AG04450 (cell line): ENCODE results near the gene CAMK2D. TPM values are rescaled to one million over a fixed set of nuclear protein-coding genes. Genes with fewer than 3 reads are reported as not detected.

Experiments used
- CTCF ChIA-PET: fragments of 300-600, 350-600 bp; formaldehyde crosslinking; extraction: SDS; loops from one replicate; lab custom pipeline; 2022; ENCODE audit warnings: antibody characterized with exemption, inconsistent platforms; lab: Charles Lee
- POLR2A ChIA-PET: fragments of 350-600 bp; formaldehyde crosslinking; extraction: SDS; loops from one replicate; lab custom pipeline; 2021; ENCODE audit warnings: antibody characterized with exemption, inconsistent platforms; lab: Yijun Ruan, JAX
- DNase-seq: peaks from one replicate; pipeline ENCODE4 v3.0.0-alpha.2; 2011; ENCODE audit warnings: low read depth, low spot score
- H3K27ac ChIP-seq: one replicate; pipeline ENCODE4 v1.5.1; 2012; ENCODE audit warnings: low read depth, low read length, control low read depth
- H3K27me3 ChIP-seq: one replicate; pipeline ENCODE4 v1.6.0; 2012; ENCODE audit warnings: low read length; ENCODE audit not compliant: control insufficient read depth, insufficient read depth
- H3K4me3 ChIP-seq: 2 replicates; pipeline ENCODE4 v1.5.1; 2011; ENCODE audit warnings: mild to moderate bottlenecking, low read depth, low read length, control low read depth
- H3K9me3 ChIP-seq: 2 replicates; pipeline ENCODE4 v1.5.1; 2012; ENCODE audit warnings: low read length; ENCODE audit not compliant: control insufficient read depth, insufficient read depth
- polyA plus RNA-seq: library from polyadenylated mRNA; depleted of rRNA; stranded (reverse); fragments of >200 nt; gene quantifications from 2 replicates; pipeline ENCODE4 v1.2.3, GENCODE V29; 2011
- TF ChIP-seq, protein P1 (sequence below): IDR thresholded peaks from 2 replicates; pipeline ENCODE4 v1.5.1; 2011; ENCODE audit warnings: low read depth, low read length, control low read depth, inconsistent platforms

The CAMK2D gene
- polyA plus RNA-seq, 1 experiment: 105 TPM

DNA sequence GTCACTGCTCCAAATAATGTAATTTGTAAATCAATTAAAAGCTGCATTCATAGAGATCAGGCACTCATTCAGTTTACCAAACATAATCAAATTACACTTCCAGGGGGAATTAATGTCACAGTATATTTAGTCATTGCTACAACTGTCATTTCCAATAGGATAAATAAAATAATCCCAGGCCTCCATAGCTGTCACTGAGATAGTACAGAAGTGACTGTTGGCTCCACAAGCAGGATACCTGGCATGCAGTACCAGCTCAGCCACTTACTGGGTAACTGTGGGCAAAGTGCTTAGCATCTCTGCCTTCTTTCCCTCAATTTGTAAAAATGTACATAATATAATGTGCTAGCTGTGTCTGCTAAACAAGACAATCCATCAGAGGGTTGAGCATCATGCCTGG lies 128.1 kb downstream of the CAMK2D start:
- TF ChIP-seq, protein P1, sequence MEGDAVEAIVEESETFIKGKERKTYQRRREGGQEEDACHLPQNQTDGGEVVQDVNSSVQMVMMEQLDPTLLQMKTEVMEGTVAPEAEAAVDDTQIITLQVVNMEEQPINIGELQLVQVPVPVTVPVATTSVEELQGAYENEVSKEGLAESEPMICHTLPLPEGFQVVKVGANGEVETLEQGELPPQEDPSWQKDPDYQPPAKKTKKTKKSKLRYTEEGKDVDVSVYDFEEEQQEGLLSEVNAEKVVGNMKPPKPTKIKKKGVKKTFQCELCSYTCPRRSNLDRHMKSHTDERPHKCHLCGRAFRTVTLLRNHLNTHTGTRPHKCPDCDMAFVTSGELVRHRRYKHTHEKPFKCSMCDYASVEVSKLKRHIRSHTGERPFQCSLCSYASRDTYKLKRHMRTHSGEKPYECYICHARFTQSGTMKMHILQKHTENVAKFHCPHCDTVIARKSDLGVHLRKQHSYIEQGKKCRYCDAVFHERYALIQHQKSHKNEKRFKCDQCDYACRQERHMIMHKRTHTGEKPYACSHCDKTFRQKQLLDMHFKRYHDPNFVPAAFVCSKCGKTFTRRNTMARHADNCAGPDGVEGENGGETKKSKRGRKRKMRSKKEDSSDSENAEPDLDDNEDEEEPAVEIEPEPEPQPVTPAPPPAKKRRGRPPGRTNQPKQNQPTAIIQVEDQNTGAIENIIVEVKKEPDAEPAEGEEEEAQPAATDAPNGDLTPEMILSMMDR: no peak

DNA sequence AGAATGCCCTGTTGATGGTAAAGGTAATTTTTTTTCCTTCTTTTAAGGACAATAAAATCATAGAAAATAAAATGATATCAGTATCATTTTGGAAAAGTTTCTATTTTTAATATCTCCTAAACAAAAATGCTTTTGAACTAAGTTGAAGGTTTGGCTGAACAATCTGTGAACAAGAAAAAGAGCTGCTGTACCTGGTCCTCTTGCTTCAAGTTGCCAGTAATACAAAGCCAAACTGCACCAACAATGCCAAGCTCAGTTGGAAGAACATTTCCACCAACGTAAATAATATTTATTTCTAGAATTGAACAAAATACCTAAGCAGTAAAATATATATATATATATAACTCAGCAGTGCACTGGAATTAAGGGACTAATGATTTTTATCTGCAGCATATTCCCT lies 132.8 kb downstream of the CAMK2D start:
- ChIA-PET POLR2A (no interaction called here), CTCF (no interaction called here)
- H3K27me3 ChIP-seq: no peaks in the 10 kb centered on the region
- H3K9me3 ChIP-seq: no peaks in the 10 kb centered on the region
- TF ChIP-seq, protein P1: no peak
- no peak overlapping the region for H3K27ac ChIP-seq
- no peak overlapping the region for H3K4me3 ChIP-seq
- no peak for DNase-seq

More for the DNA sequence above, 128.1 kb downstream of the CAMK2D start:
- H3K27me3 ChIP-seq: no peaks in the 10 kb centered on the region
- ChIA-PET POLR2A (no interaction called here), CTCF (interaction anchor here (0.6 to 0.9 kb wide), 2 partner anchors 8 to 682 kb away, joined by 3 read pairs; no protein-coding TSS in a partner anchor)
- H3K27ac ChIP-seq: no peak overlapping the region
- no peak overlapping the region for H3K4me3 ChIP-seq
- no peak for DNase-seq
- H3K9me3 ChIP-seq: no peaks in the 10 kb centered on the region

DNA sequence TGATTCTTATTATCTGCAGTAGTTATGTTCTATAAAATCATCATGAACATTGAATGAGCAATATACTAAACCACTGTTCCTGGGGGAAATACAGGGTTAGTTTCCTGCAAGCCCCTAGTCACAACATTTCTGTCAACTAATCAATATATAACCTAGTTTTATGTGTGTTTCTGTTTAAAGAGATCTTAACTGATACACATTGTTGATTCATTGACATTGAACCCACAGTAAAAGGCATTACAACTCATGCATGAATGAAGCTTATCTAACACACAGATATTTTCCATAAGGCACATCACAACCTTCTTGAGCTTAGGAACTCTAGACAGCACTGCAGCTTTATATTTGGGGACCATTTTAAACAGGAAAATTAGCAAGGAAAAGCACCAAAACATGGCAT lies 134.2 kb downstream of the CAMK2D start:
- Histone ChIP-seq H3K9me3 (no peaks in the 10 kb centered on the region), H3K4me3 (no peak overlapping the region), H3K27me3 (no peaks in the 10 kb centered on the region), H3K27ac (no peak overlapping the region)
- DNase-seq: no peak
- TF ChIP-seq, protein P1: no peak
- POLR2A ChIA-PET: no interaction called here
- CTCF ChIA-PET: interaction anchor here (0.6 kb wide), 1 partner anchor 80 kb away, joined by 3 read pairs; no protein-coding TSS in a partner anchor

DNA sequence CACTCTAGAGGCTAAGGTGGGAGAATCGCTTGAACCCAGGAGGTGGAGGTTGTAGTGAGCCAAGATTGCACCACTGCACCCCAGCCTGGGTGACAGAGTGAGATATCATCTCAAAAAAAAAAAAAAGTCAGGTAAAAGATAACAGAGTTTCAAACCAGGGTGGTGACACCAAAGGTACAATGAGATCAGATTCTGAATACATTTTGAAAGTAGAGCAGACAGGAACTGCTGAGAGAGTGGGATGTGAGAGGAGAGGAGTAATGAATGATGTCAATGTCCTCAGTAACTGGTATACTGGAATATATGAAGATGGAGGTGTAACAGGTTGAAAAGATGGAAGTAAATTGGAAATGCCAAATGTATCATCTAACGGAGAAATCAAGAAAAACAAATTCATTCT lies 135.6 kb downstream of the CAMK2D start:
- Histone ChIP-seq H3K4me3 (no peak overlapping the region), H3K27ac (no peak overlapping the region), H3K27me3 (no peaks in the 10 kb centered on the region), H3K9me3 (no peaks in the 10 kb centered on the region)
- ChIA-PET CTCF (no interaction called here), POLR2A (no interaction called here)
- TF ChIP-seq, protein P1: no peak
- DNase-seq: no peak

DNA sequence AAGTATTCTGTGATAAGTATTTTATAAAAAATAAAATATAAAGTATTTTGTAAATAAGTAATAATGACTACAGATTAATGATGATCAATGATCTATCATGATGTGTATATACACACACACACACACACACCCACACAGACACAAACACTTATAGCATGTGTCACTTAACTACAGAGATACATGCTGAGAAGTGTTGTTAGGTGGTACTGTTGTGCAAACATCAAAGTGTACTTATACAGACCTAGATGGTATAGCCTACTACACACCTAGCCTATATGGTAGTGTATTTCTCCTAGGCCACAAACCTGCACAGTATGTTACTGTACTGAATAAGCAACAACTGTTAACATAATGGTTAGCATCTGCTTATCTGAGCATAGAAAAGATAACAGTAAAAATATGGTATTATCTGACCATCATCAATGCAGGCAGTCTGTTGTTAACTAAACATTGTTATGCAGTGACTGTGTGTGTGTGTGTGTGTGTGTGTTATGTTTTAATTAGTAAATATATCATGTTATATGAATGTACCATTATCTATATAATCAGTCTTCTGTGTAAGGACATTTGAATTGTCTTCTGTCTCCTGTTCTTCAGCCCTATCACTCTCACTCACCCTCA lies 138.2 kb downstream of the CAMK2D start:
- POLR2A ChIA-PET: no interaction called here
- H3K9me3 ChIP-seq: no peaks in the 10 kb centered on the region
- H3K4me3 ChIP-seq: no peak overlapping the region
- DNase-seq: no peak
- TF ChIP-seq, protein P1: no peak
- no peaks in the 10 kb centered on the region for H3K27me3 ChIP-seq
- CTCF ChIA-PET: no interaction called here
- no peak overlapping the region for H3K27ac ChIP-seq
